ENCODE results near the gene TUG1. TPM values are rescaled to one million over a fixed set of nuclear protein-coding genes. Genes with fewer than 3 reads are reported as not detected.

The TUG1 gene
- total and polyA plus RNA-seq, 2 of the 4 experiments (the other 2 are of a cell fraction), result 60.6 to 68.8 TPM

DNA sequence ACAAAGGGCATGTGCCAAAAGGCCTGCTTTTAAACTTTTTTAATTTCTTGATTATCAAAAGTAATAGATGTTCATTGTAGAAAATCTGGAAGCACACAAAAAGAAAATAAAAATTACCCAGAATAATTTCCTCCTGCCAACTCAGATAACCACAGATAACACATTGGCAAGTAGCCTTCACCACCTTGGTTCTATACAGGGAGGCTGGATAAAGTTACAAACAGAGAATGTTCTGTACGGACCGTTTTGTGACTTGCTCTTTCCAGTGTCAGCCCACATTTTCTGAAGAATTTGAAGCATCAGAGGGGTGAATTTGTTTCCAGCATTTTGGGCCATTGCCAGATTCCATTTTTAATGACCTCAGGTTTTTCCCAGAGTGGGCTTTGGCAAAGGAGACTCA is 23.5 kb downstream of the TUG1 start:
- no peak for DNase-seq
- ATAC-seq (ENCODE audit: low read depth), result no peak
- Histone ChIP-seq H2BK20ac (ENCODE audit: low read depth, low read length) (no peak overlapping the region), H2BK120ac (ENCODE audit: low read depth, low read length) (no peak overlapping the region), H3K4me1 (ENCODE audit: control insufficient read depth, insufficient read depth, low read length) (no peaks in the 10 kb centered on the region), H2AK9ac (replicated peaks; ENCODE audit: low read depth, low read length, poor library complexity) (no peak overlapping the region), H2AK5ac (ENCODE audit: low read depth, low read length) (no peak overlapping the region), H3K9ac (ENCODE audit: low read depth, low read length) (no peak overlapping the region), H3K23ac (ENCODE audit: low read depth, low read length) (no peak overlapping the region), H3K4ac (ENCODE audit: low read depth, low read length) (no peak overlapping the region), H4K5ac (ENCODE audit: low read depth, low read length) (no peak overlapping the region), H3K27ac (ENCODE audit: insufficient read depth, low read length) (no peak overlapping the region), H4K8ac (ENCODE audit: low read depth in 2 of 2, low read length in 2 of 2) (no peak overlapping the region), H2AFZ (replicated peaks; ENCODE audit: low read length, poor library complexity) (no peak overlapping the region), H3K4me2 (ENCODE audit: low read depth, low read length) (no peak overlapping the region), H4K20me1 (ENCODE audit: insufficient read depth, low read length) (no peaks in the 10 kb centered on the region), H3K9me1 (ENCODE audit: insufficient read depth, low read length) (no peaks in the 10 kb centered on the region), H3K4me3 (ENCODE audit: insufficient read depth, low read depth, low read length) (no peak overlapping the region), H3K14ac (replicated peaks; ENCODE audit: low read depth, low read length) (no peak overlapping the region), H4K91ac (ENCODE audit: insufficient read depth, low read depth, low read length) (no peak overlapping the region), H2BK15ac (ENCODE audit: low read depth, low read length) (no peak overlapping the region), H3K36me3 (ENCODE audit: control insufficient read depth, insufficient read depth, low read length) (0 out of 2 replicates have a peak, but pooled peaks cover 1% of the 10 kb centered on the region), H2BK5ac (ENCODE audit: low read depth, low read length, poor library complexity, severe bottlenecking) (no peak overlapping the region), H3K9me3 (ENCODE audit: control insufficient read depth, insufficient read depth, low read length) (peaks cover 8% of the 10 kb centered on the region), H3K79me1 (ENCODE audit: low read depth in 1 of 2, low read length in 2 of 2) (no peaks in the 10 kb centered on the region), H3K18ac (ENCODE audit: low read depth, low read length) (no peak overlapping the region), H3K56ac (ENCODE audit: extremely low read depth, insufficient read depth, low read length) (no peak overlapping the region), H3K27me3 (ENCODE audit: control insufficient read depth, insufficient read depth, low read length) (no peaks in the 10 kb centered on the region)
- POLR2A ChIA-PET (ENCODE audit: unreplicated experiment), result no interaction called here
- CTCF ChIA-PET, result no interaction called here
- intact Hi-C loops (cut with micrococcal nuclease) (no loop called here), dilution Hi-C loops (cut with HindIII; ENCODE audit: low sequenced_read_pairs, unreplicated experiment) (no loop called here), in situ Hi-C loops (cut with MboI; ENCODE audit: low sequenced_read_pairs) (no loop called here)
- no CpG with 5 or more reads among the region's 2 CpGs for WGBS, 2 experiments (ENCODE audit: extremely low coverage in 2 of 2, insufficient read length in 1 of 2)
- TF ChIP-seq MAFK (IDR thresholded peaks at IDR 0.05; ENCODE audit: low read depth, low read length) (no peak), RCOR1 (IDR thresholded peaks at IDR 0.05; ENCODE audit: insufficient replicate concordance, low read length) (no peak), NFE2L2 (IDR thresholded peaks at IDR 0.05; ENCODE audit: low read depth, low read length) (no peak), CEBPB (IDR thresholded peaks at IDR 0.05; ENCODE audit: low read depth, low read length) (no peak), RFX5 (IDR thresholded peaks at IDR 0.05; ENCODE audit: low read depth, low read length) (no peak), SMC3 (IDR thresholded peaks at IDR 0.05; ENCODE audit: low read depth, low read length) (no peak), POLR2A (IDR thresholded peaks at IDR 0.05; ENCODE audit: low read depth, low read length) (no peak)
- TF ChIP-seq, protein P1, sequence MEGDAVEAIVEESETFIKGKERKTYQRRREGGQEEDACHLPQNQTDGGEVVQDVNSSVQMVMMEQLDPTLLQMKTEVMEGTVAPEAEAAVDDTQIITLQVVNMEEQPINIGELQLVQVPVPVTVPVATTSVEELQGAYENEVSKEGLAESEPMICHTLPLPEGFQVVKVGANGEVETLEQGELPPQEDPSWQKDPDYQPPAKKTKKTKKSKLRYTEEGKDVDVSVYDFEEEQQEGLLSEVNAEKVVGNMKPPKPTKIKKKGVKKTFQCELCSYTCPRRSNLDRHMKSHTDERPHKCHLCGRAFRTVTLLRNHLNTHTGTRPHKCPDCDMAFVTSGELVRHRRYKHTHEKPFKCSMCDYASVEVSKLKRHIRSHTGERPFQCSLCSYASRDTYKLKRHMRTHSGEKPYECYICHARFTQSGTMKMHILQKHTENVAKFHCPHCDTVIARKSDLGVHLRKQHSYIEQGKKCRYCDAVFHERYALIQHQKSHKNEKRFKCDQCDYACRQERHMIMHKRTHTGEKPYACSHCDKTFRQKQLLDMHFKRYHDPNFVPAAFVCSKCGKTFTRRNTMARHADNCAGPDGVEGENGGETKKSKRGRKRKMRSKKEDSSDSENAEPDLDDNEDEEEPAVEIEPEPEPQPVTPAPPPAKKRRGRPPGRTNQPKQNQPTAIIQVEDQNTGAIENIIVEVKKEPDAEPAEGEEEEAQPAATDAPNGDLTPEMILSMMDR (conservative IDR thresholded peaks at IDR 0.05; ENCODE audit: low read depth, low read length), result no peak
- no TSS peak for BruUV-seq (replicated peaks)

All from IMR-90 (cell line).